Measurements from ENCODE around the gene DOCK4. TPM values are rescaled to one million over a fixed set of nuclear protein-coding genes. Genes with fewer than 3 reads are reported as not detected.

DOCK4 gene
- total and polyA plus RNA-seq, 9 donors, result 8.2 to 14.0 (median 10.0) TPM

GRCh38 chr7:112081778-112082177 lies 124.4 kb downstream of the DOCK4 start:
- H3K27ac ChIP-seq (ENCODE audit: low read length), result peak overlapping the region; percentile 52
- H3K9me3 ChIP-seq (replicated peaks; ENCODE audit: control insufficient read depth, low read depth, low read length), result no peaks in the 10 kb centered on the region
- peaks cover 3% of the 10 kb centered on the region for H3K4me1 ChIP-seq (ENCODE audit: control insufficient read depth, insufficient read depth, low read length)
- no peaks in the 10 kb centered on the region for H3K36me3 ChIP-seq (ENCODE audit: control insufficient read depth, insufficient read depth, low read length)
- H3K27me3 ChIP-seq (ENCODE audit: control insufficient read depth, insufficient read depth, low read length), result no peaks in the 10 kb centered on the region
- no peak overlapping the region for H3K4me3 ChIP-seq (ENCODE audit: low read length)
- 89% methylated on average over 3 of the region's 4 CpGs for WGBS (ENCODE audit: insufficient coverage)
- DNase-seq, result no peak

GRCh38 chr7:112080978-112081377 lies 125.2 kb downstream of the DOCK4 start:
- Histone ChIP-seq H3K36me3 (ENCODE audit: control insufficient read depth, insufficient read depth, low read length) (no peaks in the 10 kb centered on the region), H3K27me3 (ENCODE audit: control insufficient read depth, insufficient read depth, low read length) (no peaks in the 10 kb centered on the region), H3K27ac (ENCODE audit: low read length) (peak overlapping the region; percentile 52), H3K9me3 (replicated peaks; ENCODE audit: control insufficient read depth, low read depth, low read length) (no peaks in the 10 kb centered on the region), H3K4me3 (ENCODE audit: low read length) (no peak overlapping the region), H3K4me1 (ENCODE audit: control insufficient read depth, insufficient read depth, low read length) (peaks cover 3% of the 10 kb centered on the region)
- DNase-seq, result peak; percentile 74
- 82% methylated on average over 7 of the region's 8 CpGs for WGBS (ENCODE audit: insufficient coverage)

GRCh38 chr7:112080441-112080840 lies 125.8 kb downstream of the DOCK4 start:
- H3K4me1 ChIP-seq (ENCODE audit: control insufficient read depth, insufficient read depth, low read length), result peaks cover 3% of the 10 kb centered on the region
- peak overlapping the region; percentile 52 for H3K27ac ChIP-seq (ENCODE audit: low read length)
- peak; percentile 75 for DNase-seq
- no peaks in the 10 kb centered on the region for H3K36me3 ChIP-seq (ENCODE audit: control insufficient read depth, insufficient read depth, low read length)
- no peaks in the 10 kb centered on the region for H3K27me3 ChIP-seq (ENCODE audit: control insufficient read depth, insufficient read depth, low read length)
- no peak overlapping the region for H3K4me3 ChIP-seq (ENCODE audit: low read length)
- H3K9me3 ChIP-seq (replicated peaks; ENCODE audit: control insufficient read depth, low read depth, low read length), result no peaks in the 10 kb centered on the region
- WGBS (ENCODE audit: insufficient coverage), result no CpG with 5 or more reads among the region's 5 CpGs

GRCh38 chr7:112079673-112080072 lies 126.5 kb downstream of the DOCK4 start:
- Histone ChIP-seq H3K4me1 (ENCODE audit: control insufficient read depth, insufficient read depth, low read length) (peaks cover 3% of the 10 kb centered on the region), H3K27ac (ENCODE audit: low read length) (no peak overlapping the region)

GRCh38 chr7:112079122-112079521 lies 127.1 kb downstream of the DOCK4 start:
- WGBS (ENCODE audit: insufficient coverage), result no CpG with 5 or more reads among the region's 1 CpG
- Histone ChIP-seq H3K4me3 (ENCODE audit: low read length) (no peak overlapping the region), H3K27ac (ENCODE audit: low read length) (no peak overlapping the region), H3K27me3 (ENCODE audit: control insufficient read depth, insufficient read depth, low read length) (no peaks in the 10 kb centered on the region), H3K4me1 (ENCODE audit: control insufficient read depth, insufficient read depth, low read length) (peaks cover 3% of the 10 kb centered on the region), H3K36me3 (ENCODE audit: control insufficient read depth, insufficient read depth, low read length) (no peaks in the 10 kb centered on the region), H3K9me3 (replicated peaks; ENCODE audit: control insufficient read depth, low read depth, low read length) (peaks cover 6% of the 10 kb centered on the region)
- no peak for DNase-seq

More at GRCh38 chr7:112079673-112080072, 126.5 kb downstream of the DOCK4 start:
- H3K4me3 ChIP-seq (ENCODE audit: low read length), result no peak overlapping the region
- H3K27me3 ChIP-seq (ENCODE audit: control insufficient read depth, insufficient read depth, low read length), result no peaks in the 10 kb centered on the region
- peaks cover 1% of the 10 kb centered on the region for H3K9me3 ChIP-seq (replicated peaks; ENCODE audit: control insufficient read depth, low read depth, low read length)
- no peak for DNase-seq
- H3K36me3 ChIP-seq (ENCODE audit: control insufficient read depth, insufficient read depth, low read length), result no peaks in the 10 kb centered on the region

- H3K4me3 ChIP-seq (ENCODE audit: low read length), result no peak overlapping the region
- no peaks in the 10 kb centered on the region for H3K27me3 ChIP-seq (ENCODE audit: control insufficient read depth, insufficient read depth, low read length)
- peaks cover 6% of the 10 kb centered on the region for H3K9me3 ChIP-seq (replicated peaks; ENCODE audit: control insufficient read depth, low read depth, low read length)
- peaks cover 3% of the 10 kb centered on the region for H3K4me1 ChIP-seq (ENCODE audit: control insufficient read depth, insufficient read depth, low read length)
- no peak overlapping the region for H3K27ac ChIP-seq (ENCODE audit: low read length)
- DNase-seq, result peak; percentile 43
- H3K36me3 ChIP-seq (ENCODE audit: control insufficient read depth, insufficient read depth, low read length), result no peaks in the 10 kb centered on the region
These were observed 129.9 kb downstream of the DOCK4 start for GRCh38 chr7:112076324-112076723.

- no peak overlapping the region for H3K4me3 ChIP-seq (ENCODE audit: low read length)
- no peaks in the 10 kb centered on the region for H3K36me3 ChIP-seq (ENCODE audit: control insufficient read depth, insufficient read depth, low read length)
- no peak overlapping the region for H3K27ac ChIP-seq (ENCODE audit: low read length)
- peaks cover 6% of the 10 kb centered on the region for H3K9me3 ChIP-seq (replicated peaks; ENCODE audit: control insufficient read depth, low read depth, low read length)
- DNase-seq, result no peak
- no peaks in the 10 kb centered on the region for H3K4me1 ChIP-seq (ENCODE audit: control insufficient read depth, insufficient read depth, low read length)
- H3K27me3 ChIP-seq (ENCODE audit: control insufficient read depth, insufficient read depth, low read length), result no peaks in the 10 kb centered on the region
These were observed 131.7 kb downstream of the DOCK4 start for GRCh38 chr7:112074464-112074863.

GRCh38 chr7:112073530-112073929 lies 132.7 kb downstream of the DOCK4 start:
- DNase-seq, result no peak
- Histone ChIP-seq H3K4me1 (ENCODE audit: control insufficient read depth, insufficient read depth, low read length) (no peaks in the 10 kb centered on the region), H3K27ac (ENCODE audit: low read length) (no peak overlapping the region), H3K9me3 (replicated peaks; ENCODE audit: control insufficient read depth, low read depth, low read length) (peaks cover 6% of the 10 kb centered on the region), H3K4me3 (ENCODE audit: low read length) (no peak overlapping the region), H3K27me3 (ENCODE audit: control insufficient read depth, insufficient read depth, low read length) (no peaks in the 10 kb centered on the region), H3K36me3 (ENCODE audit: control insufficient read depth, insufficient read depth, low read length) (no peaks in the 10 kb centered on the region)

- DNase-seq, result no peak
- Histone ChIP-seq H3K9me3 (replicated peaks; ENCODE audit: control insufficient read depth, low read depth, low read length) (peaks cover 6% of the 10 kb centered on the region), H3K36me3 (ENCODE audit: control insufficient read depth, insufficient read depth, low read length) (no peaks in the 10 kb centered on the region), H3K27me3 (ENCODE audit: control insufficient read depth, insufficient read depth, low read length) (no peaks in the 10 kb centered on the region), H3K27ac (ENCODE audit: low read length) (no peak overlapping the region), H3K4me3 (ENCODE audit: low read length) (no peak overlapping the region), H3K4me1 (ENCODE audit: control insufficient read depth, insufficient read depth, low read length) (no peaks in the 10 kb centered on the region)
- 57% methylated on average over 3 of the region's 4 CpGs for WGBS (ENCODE audit: insufficient coverage)
These were observed 133.5 kb downstream of the DOCK4 start for GRCh38 chr7:112072541-112073245.

- no peaks in the 10 kb centered on the region for H3K27me3 ChIP-seq (ENCODE audit: control insufficient read depth, insufficient read depth, low read length)
- H3K9me3 ChIP-seq (replicated peaks; ENCODE audit: control insufficient read depth, low read depth, low read length), result peaks cover 6% of the 10 kb centered on the region
- no peaks in the 10 kb centered on the region for H3K4me1 ChIP-seq (ENCODE audit: control insufficient read depth, insufficient read depth, low read length)
- no peaks in the 10 kb centered on the region for H3K36me3 ChIP-seq (ENCODE audit: control insufficient read depth, insufficient read depth, low read length)
- H3K4me3 ChIP-seq (ENCODE audit: low read length), result no peak overlapping the region
- no peak for DNase-seq
- no peak overlapping the region for H3K27ac ChIP-seq (ENCODE audit: low read length)
These were observed 134.3 kb downstream of the DOCK4 start for GRCh38 chr7:112071856-112072255.

- Histone ChIP-seq H3K9me3 (replicated peaks; ENCODE audit: control insufficient read depth, low read depth, low read length) (peaks cover 6% of the 10 kb centered on the region), H3K27ac (ENCODE audit: low read length) (no peak overlapping the region), H3K4me3 (ENCODE audit: low read length) (no peak overlapping the region), H3K4me1 (ENCODE audit: control insufficient read depth, insufficient read depth, low read length) (no peaks in the 10 kb centered on the region), H3K36me3 (ENCODE audit: control insufficient read depth, insufficient read depth, low read length) (no peaks in the 10 kb centered on the region), H3K27me3 (ENCODE audit: control insufficient read depth, insufficient read depth, low read length) (no peaks in the 10 kb centered on the region)
- no CpG with 5 or more reads among the region's 5 CpGs for WGBS (ENCODE audit: insufficient coverage)
- DNase-seq, result no peak
These were observed 135.4 kb downstream of the DOCK4 start for GRCh38 chr7:112070674-112071256.
